ENCODE results near the gene DYNLRB2.

Gene DYNLRB2

DNA sequence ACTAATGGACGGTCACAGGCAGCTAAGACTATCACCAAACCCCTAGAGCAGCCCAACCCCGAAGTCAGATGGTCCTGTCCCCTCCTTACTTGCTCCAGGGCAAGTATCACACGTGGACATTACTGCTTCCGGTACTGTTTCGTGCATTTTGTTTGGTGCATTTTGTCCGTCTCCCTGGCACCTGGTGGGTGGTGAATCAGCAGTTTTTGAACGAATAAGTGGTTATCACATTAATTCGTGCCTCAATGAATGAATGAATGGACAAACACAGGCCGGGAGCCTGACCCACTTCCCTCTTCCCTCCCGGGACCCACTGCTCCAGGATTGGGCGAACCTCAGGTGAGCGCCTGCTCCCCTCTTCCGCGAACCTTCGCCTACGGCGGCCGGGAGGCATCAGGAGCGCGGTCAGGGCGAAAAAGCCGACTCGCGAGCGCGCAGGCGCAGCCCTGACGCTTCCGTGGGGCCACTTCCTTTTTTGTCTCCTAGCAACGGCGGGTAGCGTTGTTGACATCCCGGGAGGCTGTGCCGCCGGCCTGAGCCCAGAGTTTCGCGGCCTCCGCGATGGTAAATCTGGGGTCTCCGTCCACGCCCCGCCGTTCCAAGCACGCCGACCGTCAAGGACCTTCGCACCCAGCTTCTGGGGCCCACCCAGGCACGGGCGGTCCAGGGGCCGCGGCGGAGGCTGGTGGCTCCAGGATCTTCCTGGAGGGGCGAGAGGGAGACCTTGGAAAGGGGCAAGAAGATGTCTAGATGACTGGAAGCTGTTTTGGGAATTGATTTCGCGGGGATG lies at the start of gene DYNLRB2:
DYNLRB2 (plus strand) TSS at position 478 of the 790 bp plus-strand sequence; CDS start at position 562, 84 bp downstream.
- peak; percentile 93 for DNase-seq (ENCODE audit: low read depth, low spot score)

DNA sequence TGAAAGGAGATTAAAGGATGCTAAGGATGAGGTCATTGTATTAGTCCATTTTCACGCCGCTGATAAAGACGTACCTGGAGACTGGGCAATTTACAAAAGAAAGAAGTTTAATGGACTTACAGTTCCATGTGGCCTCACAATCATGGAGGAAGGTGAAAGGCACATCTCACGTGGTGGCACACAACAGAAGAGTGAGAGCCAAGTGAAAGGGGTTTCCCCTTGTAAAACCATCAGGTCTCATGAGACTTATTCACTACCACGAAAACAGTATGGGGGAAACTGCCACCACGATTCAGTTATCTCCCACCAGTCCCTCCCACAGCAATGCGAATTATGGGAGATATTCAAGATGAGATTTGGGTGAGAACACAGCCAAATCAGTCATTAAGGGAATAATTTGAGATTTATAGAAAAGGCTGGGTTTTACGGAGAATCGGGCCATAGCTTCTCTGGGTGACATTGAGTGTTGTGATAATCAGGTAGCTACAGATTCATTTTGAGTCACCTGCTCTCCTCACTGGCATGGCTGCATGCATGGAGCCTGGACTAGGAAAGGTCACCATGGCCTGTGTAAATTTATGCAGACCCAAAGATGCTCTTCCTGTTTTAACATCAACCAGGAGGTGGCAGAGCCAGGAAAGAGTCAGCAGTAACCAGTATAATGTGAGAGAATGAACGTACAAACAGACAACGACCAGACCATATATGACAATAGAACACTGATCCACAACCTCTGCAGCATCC lies 40.5 kb upstream of the DYNLRB2 start:
- no peak for DNase-seq (ENCODE audit: low read depth, low spot score)

DNA sequence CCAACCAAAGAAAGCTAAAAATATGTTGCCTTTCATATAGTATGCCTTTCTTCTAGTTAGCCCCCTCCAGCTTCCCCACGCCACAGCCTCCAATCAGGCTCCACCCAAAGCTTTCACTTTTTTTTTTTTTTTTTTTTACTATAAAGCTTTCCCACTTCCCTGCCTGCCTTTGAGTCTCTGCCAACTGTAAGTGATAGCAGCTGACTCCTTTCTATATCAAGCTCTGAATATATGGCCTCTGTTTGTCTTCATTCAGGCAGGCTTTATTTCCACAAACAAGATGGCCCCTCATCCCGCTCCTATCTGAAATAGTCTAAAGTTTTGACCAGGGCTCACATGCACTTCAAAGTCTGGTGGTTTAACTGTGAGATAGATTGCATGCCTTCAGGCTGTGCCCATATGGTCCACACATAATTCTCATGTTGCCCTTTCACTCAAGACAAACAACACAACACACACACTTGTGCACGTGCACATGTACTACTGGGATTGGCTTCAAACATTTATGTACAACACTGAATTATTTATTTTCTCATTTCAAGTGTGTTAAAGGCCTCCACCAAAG lies 39.8 kb upstream of the DYNLRB2 start:
- no peak for DNase-seq (ENCODE audit: low read depth, low spot score)

DNA sequence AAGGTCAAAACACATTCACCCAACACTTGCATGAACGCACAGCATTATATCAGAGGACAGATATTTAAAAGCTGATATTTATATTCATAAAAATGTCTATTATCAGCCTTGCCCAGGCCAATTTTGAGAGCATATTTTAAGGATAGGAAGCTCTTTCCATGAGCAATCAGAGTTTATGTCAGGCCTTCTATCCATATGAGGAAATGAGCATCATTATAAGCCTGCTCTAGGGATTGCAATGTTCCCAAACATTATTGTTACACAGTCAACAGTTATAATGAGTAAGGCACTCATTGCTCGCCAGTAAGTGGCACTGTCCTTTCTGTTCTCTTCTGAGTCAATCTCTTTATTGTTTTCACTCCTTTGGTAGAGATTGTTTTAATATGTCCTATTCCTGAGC lies 37.7 kb upstream of the DYNLRB2 start:
- DNase-seq (ENCODE audit: low read depth, low spot score), result no peak

DNA sequence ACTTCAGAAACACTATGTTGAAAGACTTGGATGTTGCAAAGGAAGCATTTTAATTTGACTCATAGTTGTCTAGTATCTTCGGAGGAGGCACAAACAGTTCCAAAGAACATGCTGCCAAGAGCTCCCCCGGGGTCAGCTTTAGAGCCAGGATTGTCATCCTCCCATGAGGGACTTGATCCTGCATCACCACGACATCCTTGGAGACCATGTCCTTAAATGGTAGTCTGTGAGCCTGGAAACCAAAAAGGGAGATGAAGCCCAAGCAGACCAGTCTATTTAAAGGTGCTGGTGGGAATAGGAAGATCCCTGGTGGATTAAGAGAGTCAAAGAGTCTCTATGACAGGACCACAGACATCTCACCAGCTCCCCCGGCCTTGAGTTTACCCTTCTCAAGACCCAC lies 33.3 kb upstream of the DYNLRB2 start:
- no peak for DNase-seq (ENCODE audit: low read depth, low spot score)

DNA sequence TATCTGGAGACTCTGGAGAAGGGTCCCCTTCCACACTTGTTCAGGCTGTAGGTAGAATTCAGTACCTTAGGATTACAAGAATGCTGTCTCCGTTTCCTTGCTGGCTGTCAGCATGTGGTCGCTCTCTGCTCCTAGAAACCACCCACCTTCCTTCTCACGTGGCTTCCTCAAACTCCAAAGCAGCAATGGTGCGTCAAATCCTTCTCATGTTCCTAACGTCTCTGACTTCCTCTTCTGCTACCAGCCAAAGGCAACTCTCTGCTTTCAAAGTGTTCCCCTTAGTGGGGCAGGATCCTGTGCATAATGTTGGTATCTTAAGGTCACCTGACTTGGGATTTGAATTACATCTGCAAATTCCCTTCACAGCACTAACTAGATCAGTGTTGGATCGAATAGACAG lies 30.9 kb upstream of the DYNLRB2 start:
- no peak for DNase-seq (ENCODE audit: low read depth, low spot score)

DNA sequence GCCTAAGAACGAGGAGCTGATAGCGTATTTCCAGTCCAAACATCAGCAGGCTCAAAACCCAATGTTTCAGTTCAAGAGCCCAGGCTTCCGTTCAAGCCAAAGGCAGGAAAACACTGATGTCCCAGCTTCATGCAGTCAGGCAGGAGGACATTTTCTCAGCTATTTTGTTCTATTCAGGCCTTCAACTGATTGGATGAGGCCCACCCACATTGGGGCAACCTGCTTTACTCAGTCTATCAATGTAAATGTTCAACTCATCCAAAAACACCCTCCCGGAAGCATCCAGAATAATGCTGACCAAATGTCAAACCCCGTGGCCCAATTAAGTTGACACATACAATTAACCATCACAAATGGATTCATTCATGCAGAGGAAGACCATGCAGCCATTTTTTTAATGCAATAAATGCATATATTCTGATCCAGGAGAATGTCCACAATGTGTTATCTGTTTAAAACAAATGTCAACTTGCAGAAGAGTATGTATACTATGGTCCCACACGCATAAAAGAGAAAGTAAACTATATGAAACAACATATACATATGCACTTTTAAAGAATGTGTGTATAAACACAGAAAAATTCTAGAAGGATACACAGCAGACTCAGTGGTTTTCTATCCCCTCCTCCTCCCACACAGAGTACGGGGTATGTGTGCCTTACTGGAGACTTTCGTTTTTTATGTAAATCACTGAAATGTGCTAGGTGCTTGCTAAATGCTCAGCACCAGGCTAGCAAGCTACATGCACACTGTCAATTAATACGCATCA lies 28.8 kb upstream of the DYNLRB2 start:
- no peak for DNase-seq (ENCODE audit: low read depth, low spot score)

DNA sequence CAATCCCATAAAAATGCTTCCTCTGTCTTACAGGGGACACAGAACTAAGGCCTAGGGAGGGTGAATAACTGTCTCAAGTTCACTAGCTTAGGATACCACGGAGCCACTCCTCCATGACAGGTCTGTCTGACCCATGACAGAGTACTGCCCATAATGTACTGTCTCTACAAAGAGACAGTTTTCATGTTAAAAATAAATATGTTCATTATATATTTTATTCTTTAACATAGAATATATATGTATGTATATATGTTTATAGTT lies 28.3 kb upstream of the DYNLRB2 start:
- no peak for DNase-seq (ENCODE audit: low read depth, low spot score)

DNA sequence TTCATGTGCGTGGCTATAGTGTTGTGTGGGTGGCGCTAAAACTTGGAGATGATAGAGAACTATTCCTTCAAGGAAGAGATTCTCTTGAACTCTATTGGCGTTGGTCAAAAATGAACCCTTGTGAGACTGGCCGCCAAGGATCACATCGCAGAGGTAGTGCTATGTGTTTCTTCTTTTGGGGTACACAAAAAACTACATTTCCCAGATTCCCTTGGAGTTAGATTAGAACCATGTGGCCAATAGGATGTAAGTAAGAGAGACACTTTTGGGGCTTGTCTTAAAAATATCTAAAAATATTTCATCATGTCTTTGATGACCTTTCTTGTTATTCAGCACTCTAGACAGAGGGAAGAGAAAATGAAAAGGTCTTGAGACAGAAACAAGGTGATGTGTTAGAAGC lies 25.4 kb upstream of the DYNLRB2 start:
- DNase-seq (ENCODE audit: low read depth, low spot score), result no peak

DNA sequence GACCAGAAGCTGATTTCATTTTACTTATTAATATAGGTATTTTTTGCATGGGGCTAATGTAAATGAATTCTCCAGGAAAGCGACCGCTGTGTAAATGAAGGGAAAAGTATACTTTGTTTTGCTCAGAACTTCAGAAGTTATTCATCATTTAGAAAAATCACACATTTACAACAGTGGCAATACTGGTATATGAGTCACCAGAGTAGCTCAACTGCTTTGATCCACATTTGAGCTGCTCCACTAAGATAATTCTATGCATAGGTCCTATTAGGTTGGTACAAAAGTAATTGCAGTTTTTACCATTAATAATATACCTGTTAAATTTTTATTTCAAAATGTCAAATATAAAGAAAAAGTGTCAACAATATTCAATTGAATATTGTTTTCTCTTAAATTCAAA lies 22.9 kb upstream of the DYNLRB2 start:
- DNase-seq (ENCODE audit: low read depth, low spot score), result no peak

DNA sequence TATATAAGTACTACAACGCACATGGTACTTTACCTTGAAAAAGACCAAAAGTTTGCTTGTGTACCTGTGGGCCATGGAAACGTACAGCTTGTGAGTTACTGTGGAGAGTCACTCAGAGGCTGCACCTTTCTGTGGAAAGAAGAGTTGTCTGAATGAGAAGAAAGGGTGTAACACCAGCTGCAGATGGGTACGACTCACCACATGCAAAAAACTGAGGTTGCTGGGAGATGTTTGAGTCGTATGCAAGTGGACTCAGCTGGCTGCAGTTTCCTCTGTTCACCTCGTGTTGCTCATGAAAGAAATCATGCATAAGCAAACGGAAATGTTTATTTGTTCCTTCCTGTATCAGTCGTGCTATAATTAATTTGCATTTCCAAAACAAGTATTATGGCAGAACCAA lies 22.4 kb upstream of the DYNLRB2 start:
- no peak for DNase-seq (ENCODE audit: low read depth, low spot score)

DNA sequence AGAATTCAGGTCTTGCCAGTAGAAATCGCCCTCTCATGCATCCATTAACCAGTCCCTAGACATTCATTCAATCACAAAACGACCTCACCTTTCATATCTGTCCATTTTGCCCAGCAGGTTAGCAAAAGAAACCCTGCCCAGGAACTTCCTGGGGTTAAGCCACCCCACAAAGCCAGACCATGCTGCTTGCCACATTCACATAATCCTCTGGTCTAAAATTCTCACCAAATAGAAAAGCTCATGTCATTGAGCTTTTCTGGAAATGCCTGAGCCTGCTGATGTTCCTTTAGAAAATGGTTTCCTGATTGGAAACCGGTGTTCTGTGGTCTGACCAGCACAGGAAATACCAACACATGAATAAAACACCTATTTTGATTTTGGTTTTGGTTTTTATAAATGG lies 21.6 kb upstream of the DYNLRB2 start:
- no peak for DNase-seq (ENCODE audit: low read depth, low spot score)

DNA sequence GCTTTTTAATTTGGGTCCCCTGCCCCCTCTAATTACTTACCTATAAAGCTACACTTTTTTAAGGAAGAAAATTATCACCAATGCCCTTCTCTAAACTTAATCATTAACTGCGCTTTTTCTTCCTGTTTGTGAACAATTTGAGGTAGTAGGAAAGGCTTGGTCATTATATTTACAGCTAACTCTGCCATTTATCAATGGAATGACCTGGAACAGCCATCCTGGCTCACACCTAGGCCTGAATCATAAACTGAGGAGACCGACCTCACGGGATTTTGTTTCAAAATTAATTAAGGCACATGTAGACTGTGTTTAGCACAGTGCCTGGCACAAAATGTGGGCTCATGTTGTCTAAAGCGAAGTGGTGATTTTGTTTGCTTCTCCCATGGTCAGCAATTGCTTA lies 15.4 kb upstream of the DYNLRB2 start:
- no peak for DNase-seq (ENCODE audit: low read depth, low spot score)

DNA sequence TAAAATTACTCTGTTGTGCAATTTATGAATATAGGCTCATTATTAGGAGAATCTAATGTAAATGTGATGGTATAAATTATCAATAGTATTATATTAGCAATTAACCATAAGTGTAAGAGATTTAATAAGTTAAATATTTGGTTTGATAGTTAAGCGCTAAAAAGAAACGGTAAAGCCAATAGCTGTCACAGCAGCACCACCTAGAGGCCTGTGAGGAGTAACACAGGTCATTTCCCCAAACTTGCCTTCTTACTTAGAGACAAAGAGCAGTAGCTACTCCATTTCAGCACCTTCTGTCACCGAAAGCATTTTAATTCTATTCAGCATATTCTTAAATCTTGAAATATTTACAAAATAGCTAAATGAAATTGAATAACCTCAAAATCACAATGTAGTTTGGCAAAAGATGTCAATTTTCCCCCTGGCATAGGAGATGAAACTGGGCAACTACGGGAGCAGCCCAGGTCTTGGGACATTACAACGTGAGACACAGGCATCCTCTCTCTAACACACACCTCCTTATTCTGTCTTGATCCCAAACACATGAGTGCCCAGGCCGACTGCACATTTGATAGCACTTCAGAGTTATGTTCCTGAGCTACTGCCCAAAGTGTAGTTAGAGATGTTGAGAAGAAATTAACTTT lies 14.3 kb upstream of the DYNLRB2 start:
- peak; percentile 56 for DNase-seq (ENCODE audit: low read depth, low spot score)

DNA sequence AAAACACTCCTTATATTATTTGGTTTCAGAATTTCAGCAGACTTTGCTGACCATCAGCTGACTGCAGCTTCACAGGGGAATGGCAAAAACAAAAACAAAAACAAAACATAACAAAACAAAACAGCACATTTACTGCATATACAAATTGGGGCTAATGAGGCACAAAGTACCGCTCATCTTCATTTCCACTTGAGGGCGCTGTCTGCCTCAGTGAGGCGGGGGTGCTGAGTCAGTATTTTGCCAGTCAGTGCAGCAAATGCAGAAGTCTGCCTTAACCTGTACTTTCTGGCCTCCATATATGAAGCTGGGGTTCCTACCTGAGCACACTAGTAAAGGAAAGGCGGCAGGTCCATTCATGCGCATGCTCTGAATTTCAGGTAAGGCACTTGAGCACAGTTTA lies 13.5 kb upstream of the DYNLRB2 start:
- peak; percentile 30 for DNase-seq (ENCODE audit: low read depth, low spot score)

DNA sequence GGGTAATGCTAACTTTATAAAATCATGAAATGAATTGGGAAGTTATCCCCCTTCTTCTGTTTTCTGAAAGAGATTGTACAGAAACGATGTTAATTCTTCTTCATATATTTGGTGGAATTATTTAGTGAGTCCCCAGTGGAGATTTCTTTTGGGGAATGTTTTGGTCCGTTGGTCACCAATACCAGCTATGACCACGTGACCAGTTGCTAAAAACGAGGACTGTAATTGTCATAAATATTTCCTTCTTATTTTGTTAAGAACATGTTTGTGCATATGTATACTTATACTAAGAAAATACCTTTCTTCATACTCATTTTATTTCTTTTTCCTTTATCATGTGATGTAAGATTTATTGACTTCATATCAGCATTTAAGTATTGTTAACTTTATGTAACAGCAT lies 10.3 kb upstream of the DYNLRB2 start:
- no peak for DNase-seq (ENCODE audit: low read depth, low spot score)

DNA sequence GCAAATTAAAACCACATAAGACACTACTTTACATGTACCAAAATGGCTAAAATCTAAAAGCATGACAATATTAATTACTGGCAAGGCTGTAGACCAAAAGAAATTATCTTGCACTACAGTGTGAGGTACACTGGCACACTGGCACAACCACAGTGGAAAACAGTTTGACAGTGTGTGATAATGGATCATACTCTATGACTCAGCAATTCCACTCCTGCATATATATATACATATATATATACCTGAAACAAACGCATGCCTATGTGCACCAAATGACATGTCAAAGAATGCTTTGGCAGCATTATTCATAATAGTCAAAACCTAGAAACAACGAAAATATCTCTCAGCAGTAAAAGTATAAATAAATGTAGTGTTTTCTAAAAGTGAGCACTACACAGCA lies 4.6 kb upstream of the DYNLRB2 start:
- no peak for DNase-seq (ENCODE audit: low read depth, low spot score)

DNA sequence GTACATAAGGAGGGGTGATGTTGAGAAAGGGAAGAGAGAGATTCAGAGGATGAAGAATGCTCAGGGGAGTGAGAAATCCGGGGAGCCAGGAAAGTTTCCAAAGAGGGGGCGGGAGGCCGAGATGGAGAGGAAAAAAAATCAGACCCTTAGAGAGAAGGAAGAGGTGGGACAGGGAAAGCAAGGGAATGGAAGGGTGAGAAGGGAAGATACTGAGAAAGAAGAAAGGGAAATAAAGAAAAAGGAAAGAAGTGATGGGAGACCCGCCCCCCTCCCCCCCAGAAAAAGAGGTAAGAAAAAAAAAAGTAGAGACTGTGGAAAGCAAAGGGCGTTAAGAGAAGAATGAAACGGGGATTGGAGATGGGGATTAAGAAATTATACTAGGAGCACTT lies 507 bp downstream of the DYNLRB2 start:
- no peak for DNase-seq (ENCODE audit: low read depth, low spot score)

DNA sequence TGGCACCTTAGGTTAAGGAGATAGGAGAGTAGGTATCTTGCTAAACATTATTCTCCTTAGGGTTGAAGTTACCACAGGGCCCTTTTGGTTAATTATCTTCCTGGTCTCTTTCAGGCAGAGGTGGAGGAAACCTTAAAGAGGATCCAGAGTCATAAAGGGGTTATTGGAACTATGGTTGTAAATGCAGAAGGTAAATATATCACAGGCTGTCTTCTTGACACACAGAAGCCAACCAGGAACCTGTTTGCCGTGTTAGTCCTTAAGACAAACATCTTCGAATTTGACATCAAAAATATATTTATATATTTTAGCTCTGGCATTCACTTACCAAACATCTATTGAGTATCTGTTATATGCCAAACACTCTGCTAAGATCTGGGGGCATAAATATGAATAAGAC lies 2.4 kb downstream of the DYNLRB2 start:
- no peak for DNase-seq (ENCODE audit: low read depth, low spot score)

DNA sequence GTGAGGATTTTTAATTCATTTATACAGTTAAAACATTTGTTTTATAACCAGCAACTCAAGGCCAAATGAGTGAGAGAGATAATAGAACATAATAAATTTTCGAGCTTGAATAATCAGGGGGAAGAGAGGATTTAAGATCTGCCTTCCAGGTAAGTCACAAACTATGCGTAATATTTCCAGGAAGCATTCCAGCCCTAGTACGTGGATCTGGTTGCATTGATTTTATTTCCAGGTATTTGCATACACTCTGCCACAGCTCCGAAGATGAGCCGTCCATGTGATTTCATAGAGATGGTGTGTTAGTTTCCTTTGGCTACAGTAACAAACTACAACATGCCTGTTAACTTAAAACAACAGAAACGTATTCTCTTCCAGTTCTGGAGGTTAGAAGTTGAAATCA lies 3.5 kb downstream of the DYNLRB2 start:
- DNase-seq (ENCODE audit: low read depth, low spot score), result no peak

DNA sequence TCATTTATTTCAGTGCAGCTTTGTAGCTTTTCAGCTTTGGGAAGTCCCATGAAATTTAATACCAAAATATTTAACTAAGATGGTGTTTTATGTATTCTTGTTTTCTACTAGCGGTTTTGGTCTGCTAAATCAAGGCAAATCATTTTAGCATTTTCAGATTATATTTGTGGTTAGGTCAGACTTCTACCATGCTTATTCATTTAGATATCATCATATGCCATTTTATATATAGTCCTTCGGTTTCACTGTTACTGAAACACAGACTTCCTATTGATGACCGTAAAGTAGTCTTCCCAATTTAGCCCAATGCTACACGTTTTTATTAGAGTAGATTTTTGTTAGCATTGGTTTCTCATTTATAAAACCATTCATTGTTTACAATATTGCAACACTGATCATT lies 5.5 kb downstream of the DYNLRB2 start:
- DNase-seq (ENCODE audit: low read depth, low spot score), result no peak

DNA sequence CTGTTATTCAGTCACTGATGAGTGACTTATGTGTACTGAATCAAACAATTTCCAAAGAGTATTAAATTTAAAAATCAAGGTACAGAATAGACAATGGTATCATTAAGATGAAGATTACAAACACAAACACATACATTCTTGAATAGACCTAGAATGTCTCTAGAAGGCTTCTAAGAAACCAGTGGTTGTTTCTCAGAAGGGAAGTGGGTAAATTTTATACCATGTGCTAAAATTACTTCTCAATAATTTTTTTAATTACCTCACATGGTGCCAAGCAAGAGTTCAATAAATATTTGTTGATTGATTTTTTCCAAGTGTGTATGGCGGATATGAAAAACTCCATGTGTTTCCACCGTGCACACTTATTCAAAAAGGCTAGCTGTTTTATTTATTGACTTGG lies 6.4 kb downstream of the DYNLRB2 start:
- DNase-seq (ENCODE audit: low read depth, low spot score), result no peak

Measured in ELF-1 (cell line).